Activated gamma-delta T cell treated with Interleukin-2 at 50 U/mL for 16 hours (primary cell): ENCODE data around the gene NLGN1.

Source experiments
- DNase-seq: peaks from one replicate; pipeline ENCODE4 v3.0.0-alpha.2; 2020

The NLGN1 gene

DNA sequence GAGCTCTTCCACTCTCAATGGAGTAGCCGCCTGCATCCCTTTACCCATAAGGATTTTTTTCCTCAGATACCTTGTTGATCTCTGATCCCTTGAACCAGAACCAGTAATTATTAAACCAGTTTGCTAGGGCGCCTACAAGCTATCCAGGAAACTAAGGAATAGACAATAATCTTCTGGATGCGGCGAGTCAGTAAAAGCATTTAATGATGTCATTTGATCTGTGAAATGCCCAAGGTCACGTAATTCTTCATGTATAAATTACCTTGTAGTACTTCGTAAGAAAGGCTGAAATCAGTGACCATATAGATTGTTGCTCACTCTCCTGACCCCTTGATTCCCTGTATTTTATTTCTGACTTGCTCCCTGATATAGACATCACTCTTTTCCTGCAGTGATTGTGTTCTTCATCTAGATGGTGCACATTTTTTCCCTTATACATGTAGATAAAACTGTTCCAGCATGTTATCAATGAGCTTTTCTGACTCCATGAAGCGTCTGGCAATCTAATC lies 913.0 kb downstream of the NLGN1 start:
- no peak for DNase-seq

DNA sequence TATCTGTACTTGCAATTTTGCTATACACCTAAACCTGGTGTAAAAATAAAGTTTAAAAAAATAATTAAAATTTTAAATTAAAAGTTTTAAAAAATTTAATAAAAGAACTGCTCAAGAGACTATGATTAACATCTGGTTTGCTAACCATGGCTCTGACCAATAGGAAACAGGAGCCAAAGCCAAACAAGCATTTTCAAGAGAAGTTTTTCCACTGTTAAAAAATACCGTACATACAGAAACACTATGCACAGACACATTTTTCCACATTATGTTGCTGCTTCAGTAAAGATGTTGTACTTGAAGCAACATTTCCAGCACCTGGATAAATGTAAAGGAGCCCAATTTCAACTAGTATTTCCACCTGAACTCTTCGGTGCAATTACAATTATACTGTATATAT lies 917.7 kb downstream of the NLGN1 start:
- DNase-seq, result no peak

DNA sequence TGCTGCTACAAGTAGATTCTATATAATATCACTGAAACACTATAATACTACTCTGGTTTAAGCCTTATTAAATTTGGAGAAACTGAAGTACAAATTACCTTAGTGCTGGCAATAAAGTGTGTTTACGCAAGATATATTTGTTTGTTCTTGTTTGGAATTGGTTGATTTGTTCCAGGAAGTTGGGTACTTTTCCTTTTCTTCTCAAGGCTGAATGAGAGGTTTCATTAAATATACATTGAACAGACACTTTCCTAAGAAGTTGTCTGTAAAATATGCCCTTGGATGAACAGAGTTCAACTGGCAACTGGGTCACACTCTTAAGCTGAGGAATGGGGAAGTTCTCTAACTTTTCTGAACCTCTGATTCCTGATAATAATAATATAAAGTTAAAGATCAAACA lies 919.5 kb downstream of the NLGN1 start:
- DNase-seq, result no peak

DNA sequence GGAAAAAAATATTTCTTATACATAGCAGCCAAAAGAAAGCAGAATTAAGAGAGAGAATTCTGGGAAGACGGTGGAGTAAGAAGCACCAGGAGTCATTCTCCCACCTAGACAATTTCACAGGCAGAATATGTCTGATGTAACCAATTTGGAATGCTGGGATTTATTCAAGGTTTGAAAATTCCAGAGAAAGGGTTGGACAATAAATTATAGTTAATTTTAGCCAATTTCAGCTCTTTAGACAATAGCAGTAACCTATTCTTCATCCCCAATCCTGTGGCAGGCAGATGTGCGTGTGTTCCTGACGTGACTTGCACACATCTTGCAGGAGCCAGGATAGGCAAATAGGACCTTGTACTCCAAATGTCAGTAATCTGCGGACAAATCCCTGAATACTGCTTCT lies 920.6 kb downstream of the NLGN1 start:
- DNase-seq, result no peak

DNA sequence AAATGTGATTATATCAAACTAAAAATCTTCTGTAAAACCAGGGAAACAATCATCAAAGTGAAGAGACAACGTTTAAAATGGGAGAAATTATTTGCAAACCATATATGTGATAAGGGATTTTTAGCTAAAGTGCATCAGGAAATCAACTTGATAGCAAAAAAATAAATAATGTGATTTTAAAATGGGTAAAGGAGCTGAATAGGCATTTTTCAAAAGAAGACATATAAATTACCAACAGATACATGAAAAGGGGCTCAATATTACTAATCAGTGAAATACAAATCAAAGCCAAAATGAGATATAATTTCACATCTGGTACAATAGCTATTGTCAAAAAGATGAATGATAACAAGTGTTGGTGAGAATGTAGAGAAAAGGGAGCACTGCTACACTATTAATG lies 924.0 kb downstream of the NLGN1 start:
- DNase-seq, result no peak

DNA sequence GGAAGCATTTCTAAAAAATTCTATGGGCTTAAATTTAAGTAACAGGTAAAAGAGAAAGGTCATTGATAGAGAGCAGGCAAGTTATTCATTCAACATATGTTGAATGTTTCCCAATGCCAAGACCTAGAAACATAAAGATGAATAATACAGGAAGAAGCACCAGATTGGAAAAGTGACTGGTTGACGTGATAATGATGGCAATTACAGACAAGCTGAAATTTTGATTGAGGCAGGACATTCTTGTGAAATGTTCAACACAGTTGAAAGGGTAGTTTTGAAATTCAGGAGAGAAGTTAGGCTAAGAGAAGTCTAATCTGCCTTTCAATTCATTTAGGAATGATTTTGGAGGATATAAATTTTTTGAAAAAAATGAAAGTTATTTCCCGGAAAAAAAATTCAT lies 925.2 kb downstream of the NLGN1 start:
- no peak for DNase-seq

DNA sequence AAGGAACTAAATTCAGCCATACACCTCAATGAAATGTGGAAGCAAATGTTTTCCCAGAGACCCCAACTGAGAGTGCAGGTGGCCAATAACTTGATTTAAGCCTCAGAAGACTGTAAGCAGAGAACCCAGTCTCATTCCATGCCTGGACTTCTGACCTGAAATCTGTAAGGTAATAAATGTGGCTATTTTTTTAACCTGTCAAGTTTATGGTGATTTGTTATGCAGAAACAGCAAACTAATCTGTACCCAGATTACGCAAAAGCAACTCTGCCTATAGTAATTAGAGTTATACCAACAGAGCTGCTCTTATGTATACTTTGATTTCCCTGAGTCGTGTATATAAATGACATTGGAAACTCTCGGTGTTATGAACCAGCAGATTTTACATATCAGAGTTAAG lies 927.6 kb downstream of the NLGN1 start:
- no peak for DNase-seq

DNA sequence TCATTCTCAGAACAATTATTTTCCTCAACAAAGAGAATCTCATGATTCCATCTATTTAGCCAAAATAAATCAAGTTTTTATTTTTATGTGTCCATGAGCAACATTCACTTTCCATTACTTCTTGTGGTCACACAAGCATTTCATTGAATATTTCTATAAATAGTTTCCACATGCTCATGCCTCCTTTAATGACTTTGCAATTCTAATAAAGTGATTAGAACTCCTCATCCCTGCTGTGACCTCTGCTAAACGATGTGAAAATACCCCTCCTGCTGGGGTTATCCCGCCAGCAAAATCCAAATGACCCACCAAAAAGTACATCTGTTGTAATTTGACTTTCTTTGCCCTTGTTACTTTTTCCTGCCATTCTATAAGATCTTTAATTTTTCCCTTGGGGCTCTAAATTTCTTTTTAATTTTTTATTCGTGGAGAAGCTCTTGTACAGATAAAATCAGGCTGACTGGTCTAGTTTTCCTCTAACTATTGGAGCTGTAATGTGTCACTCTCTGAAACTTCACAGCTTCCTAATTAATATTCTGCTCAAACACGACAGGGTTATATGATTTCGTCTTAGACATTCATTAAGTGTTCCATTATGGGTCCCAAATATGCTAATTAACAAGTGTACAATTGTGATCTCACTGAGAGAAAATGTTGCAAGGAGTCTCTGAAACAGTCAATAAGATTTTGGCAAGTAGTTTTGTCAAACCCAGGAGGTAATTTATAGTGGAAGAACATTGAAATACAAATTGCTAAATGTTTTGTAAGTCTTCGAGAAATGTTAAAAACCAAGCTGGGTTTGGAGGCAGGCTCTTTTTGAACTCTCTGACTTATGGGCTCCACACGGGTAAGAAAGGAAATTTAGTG lies 928.5 kb downstream of the NLGN1 start:
- DNase-seq, result no peak

DNA sequence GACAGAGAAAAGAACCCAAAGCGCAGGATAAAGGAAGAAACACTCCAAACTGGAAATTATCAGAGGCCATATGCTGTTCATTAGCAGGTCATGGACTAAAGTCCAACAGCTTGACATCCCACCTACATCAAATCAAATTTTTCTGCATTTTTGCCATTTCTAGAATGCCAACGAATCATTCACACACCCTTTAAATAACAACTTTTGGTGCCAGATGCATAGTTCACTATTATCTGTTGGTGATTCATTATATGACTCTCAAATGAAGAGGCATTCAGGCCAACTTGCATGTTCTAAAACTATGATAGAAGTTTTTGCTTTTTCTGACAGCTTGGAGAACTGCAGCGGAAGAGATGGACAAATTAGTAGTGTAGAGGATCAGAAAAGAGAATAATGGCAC lies 931.8 kb downstream of the NLGN1 start:
- DNase-seq, result no peak

DNA sequence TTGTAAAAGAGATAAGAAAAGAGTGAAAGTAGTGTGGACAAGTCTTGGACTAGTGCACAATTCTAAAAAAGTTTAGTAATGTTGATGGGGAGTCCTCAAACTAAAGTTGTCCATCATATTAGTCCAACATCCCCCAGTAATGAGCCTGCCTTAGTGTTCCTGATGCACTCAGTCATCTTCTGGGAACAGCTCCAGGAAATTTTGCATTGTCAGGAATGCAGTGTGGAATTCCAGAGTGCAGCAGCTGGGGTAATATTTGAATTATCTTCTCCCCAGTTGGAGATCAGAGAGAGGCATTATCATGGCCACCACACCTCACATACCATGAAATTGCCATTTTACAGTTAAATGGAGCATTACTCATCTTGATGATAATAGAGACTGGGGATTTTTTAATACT lies 932.8 kb downstream of the NLGN1 start:
- no peak for DNase-seq

DNA sequence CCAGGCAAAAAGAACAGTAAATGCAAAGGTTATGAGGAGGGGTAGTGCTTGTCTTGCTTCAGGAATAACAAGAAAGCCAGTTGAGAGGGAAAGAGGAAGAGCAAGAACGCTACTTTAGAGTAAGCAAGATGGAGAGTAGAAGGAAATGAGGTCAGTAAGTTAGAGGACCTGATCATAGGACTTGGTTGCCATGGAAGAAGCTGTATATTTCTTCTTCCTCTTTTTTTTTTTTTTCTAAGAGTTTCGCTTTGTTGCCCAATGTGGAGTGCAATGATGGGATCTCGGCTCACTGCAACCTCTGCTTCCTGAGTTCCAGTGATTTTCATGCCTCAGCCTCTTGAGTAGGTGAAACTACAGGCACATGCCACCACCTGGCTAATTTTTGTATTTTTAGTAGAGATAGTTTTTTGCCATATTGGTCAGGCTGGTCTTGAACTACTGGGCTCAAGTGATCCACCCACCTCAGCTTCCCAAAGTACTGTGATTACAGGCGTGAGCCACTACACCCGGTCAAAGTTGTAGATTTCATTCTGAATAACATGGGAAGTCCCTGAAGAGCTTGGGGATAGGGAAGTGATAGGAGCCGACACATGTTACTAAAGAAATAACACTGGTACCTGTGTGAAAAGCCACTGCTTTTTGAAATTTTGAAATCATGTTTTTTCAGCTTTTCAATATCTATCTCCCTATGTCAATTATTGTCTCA lies 933.7 kb downstream of the NLGN1 start:
- DNase-seq, result no peak

DNA sequence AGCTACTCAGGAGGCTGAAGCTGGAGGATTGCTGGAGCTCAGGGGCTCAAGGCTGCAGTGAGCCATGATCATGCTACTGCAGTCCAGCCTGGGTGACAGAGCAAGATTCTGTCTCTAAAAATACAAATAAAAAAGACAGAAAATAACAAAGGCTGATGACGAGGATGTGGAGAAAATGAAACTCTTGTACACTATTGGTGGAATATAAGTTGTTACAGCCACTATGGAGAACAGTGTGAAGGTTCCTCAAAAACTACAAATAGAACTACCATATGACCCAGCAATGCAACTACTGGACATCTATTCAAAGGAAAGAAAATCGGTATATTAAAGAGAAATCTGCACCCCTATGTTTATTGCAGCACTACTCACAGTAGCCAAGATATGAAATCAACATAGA lies 934.8 kb downstream of the NLGN1 start:
- DNase-seq, result no peak

DNA sequence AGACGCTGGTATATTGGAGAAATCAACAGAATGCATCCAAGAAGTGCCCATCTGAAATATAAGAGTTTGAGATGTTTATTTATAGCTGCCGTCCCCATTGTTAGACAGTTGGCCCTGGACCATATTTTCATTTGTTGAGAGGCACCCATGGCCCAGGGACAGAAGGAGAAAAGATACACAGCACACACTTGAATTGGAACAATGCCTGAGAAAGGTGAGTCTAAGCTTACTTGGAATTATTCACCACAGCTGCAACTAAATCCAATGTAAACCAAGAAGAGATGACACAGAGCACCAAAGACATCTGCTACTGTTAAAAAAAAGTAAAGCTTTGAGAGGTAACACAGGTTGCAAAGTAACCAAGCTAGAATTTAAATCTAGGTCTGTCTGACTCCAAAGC lies 936.1 kb downstream of the NLGN1 start:
- DNase-seq, result no peak

DNA sequence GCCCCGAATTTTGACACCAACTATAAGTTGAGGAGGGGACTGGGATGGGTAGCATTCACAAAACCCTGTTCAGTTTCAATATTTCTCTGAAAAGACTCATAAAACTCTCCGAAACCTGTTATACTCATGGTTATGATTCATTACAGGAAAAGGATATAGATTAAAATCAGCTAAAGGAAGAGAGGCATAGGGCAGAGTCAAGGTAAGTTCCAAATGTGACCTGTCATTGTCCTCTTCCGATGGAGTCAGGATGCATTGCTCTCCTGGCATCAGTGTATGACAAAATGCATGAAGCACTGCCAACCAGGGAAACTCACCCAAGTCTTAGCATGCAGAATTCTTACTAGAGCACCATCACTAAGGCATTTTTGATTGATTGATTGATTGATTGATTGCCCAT lies 936.6 kb downstream of the NLGN1 start:
- DNase-seq, result no peak

DNA sequence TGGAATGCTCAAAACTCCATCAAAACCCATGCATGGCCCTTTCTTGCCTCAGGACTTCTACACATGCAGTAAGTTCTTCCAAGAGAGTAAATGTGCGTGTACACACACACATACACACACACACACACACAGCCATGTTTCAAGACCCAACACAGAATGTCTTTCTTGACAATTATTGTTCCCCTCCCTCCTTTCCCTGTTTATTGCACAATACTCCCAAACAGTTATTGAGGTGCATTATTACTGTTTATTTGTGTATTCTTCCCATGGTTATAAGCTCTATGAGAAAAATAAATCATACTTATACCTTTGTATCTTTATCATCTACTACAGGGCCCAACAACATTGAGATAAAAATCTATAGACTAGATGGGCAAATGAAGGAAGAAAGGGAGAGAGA lies 937.8 kb downstream of the NLGN1 start:
- DNase-seq, result no peak

DNA sequence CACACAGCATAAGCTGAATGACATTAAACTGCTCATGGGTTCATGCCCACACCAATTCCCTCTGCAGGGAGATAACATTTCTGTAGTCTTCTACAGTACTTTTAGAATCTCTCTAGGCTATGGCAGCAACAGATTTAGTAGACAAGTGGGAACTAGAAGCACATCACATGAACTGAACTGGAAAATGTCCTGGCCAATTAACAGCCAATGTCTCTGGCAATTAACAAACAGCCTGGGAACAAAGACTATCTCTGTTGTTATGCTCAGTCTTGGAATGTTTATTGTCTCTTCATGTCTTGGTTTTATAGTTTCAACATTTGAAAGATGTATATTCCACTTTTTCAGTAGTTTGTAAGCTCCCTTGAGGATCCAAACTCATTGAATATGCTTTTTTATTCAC lies 938.4 kb downstream of the NLGN1 start:
- no peak for DNase-seq
